Cardiac fibroblast (primary cell): Measurements from ENCODE around the gene ITFG1.
"Not testable (repeated sequence)": the region's sequence is repeated elsewhere in the genome, so short reads cannot be mapped to it uniquely, and the experiment has no call there.

Source experiments
- DNase-seq, 2 donors: peaks; one replicate each; pipeline versions ENCODE4 v3.0.0 to v3.0.0-alpha.2; 2010; ENCODE audit warnings: low read depth in 2 of 2
- H3K4me3 ChIP-seq, 2 donors: replicated peaks in 1 of 2; 1 replicate in 1 of 2; 2 replicates in 1 of 2; pipeline ENCODE4 v1.5.1; 2011; ENCODE audit warnings: low read depth in 2 of 2, low read length in 2 of 2, mild to moderate bottlenecking in 2 of 2, moderate library complexity in 1 of 2
- CTCF ChIP-seq: IDR thresholded peaks from one replicate; pipeline ENCODE4 v1.5.1; 2011; ENCODE audit warnings: low read depth, mild to moderate bottlenecking, low read length, inconsistent platforms

The ITFG1 gene

DNA sequence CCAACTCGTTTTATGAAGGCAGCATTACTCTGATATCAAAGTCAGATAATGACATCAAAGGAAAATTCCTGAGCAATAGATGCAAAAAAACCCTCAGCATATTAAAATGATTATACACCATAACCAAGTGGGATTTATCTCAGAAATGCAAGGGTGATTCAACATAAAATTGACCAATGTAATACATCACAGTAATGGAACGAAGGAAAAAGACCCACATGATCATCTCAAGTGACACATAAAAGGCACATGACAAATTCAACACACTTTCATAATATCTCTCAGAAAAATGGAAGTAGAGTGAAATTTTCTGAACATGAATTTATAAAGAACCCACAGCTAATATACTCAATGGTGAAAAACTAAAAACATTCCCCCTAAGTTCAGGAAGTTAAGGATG lies 118.8 kb downstream of the ITFG1 start:
- DNase-seq, result peak in 1 of 2 donors; percentile 41
- H3K4me3 ChIP-seq, result no peak overlapping the region
- no peak for TF ChIP-seq CTCF

DNA sequence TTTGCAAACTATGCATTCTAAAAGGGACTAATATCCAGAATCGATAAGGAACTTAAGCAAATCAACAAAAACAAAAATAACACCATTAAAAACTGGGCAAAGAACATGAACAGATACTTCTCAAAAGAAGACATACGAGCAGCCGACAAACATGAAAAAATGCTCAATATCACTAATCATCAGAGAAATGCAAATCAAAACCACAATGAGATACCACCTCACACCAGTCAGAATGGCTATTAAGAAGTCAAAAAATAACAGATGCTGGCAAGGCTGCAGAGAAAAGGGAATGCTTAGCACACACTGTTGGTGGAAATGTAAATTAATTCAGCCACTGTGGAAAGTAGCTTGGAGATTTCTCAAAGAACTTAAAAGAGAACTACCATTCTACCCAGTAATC lies 130.3 kb downstream of the ITFG1 start:
- DNase-seq, H3K4me3 ChIP-seq: not testable (repeated sequence)

GRCh38 chr16:47324309-47324708 lies 136.6 kb downstream of the ITFG1 start:
- not testable (repeated sequence) for DNase-seq, H3K4me3 ChIP-seq

GRCh38 chr16:47323241-47323640 lies 137.6 kb downstream of the ITFG1 start:
- TF ChIP-seq CTCF, result no peak

GRCh38 chr16:47320546-47321310 lies 140.1 kb downstream of the ITFG1 start:
- no peak overlapping the region for H3K4me3 ChIP-seq
- peak in 1 of 2 donors; percentile 21 for DNase-seq
- no peak for TF ChIP-seq CTCF

More at GRCh38 chr16:47323241-47323640, 137.6 kb downstream of the ITFG1 start:
- DNase-seq, result no peak
- no peak overlapping the region for H3K4me3 ChIP-seq

DNA sequence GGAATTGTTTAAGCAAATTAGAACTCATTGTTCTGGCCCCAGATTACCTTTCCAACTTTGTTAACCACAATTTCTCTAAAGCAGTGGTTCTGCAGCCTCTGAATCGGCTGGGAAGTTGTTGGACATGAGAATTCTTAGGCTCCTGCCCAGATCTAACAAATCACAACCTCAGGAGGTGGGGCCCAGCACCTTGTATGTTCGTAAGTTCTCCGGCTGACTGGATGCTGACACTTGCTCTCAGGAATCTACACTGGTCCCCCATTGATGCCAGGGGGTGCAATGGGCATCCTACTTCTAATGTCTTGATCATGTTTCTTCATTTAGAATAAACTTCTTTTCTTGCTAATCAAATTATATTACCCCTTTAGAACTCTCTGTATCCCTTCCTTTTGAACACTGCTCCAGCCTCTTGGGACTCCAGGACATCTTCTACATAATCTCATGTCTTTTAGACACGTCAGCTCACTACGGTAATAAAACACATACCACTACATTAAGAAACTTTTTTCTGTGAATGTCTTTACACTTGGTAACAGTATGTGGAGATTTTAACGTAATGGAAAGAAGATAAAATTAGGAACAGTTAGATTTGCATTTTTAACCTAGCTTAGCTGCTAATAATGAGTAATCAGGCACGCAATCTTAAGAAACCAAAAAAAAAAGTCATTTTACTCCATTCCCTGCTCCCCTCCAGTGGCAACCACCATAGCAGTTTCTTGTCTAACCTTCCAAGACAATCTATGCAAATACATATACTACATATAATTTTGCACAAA lies 143.2 kb downstream of the ITFG1 start:
- no peak for TF ChIP-seq CTCF
- no peak overlapping the region for H3K4me3 ChIP-seq
- DNase-seq, result no peak

- no peak for DNase-seq
- no peak for TF ChIP-seq CTCF
- no peak overlapping the region for H3K4me3 ChIP-seq
Measured at GRCh38 chr16:47316442-47317015, 144.3 kb downstream of the ITFG1 start.
